ENCODE data around the gene ATG10. TPM values are rescaled to one million over a fixed set of nuclear protein-coding genes. Genes with fewer than 3 reads are reported as not detected.
A peak's percentile ranks its signal among the peaks of the same experiment; 100 is the strongest.
"Not testable (repeated sequence)": the region's sequence is repeated elsewhere in the genome, so short reads cannot be mapped to it uniquely, and the experiment has no call there.

ATG10 gene
- total RNA-seq (2014; rRNA removed; shearing (Covaris generic)): 26.8 and 34.5 TPM in 2 replicates

DNA sequence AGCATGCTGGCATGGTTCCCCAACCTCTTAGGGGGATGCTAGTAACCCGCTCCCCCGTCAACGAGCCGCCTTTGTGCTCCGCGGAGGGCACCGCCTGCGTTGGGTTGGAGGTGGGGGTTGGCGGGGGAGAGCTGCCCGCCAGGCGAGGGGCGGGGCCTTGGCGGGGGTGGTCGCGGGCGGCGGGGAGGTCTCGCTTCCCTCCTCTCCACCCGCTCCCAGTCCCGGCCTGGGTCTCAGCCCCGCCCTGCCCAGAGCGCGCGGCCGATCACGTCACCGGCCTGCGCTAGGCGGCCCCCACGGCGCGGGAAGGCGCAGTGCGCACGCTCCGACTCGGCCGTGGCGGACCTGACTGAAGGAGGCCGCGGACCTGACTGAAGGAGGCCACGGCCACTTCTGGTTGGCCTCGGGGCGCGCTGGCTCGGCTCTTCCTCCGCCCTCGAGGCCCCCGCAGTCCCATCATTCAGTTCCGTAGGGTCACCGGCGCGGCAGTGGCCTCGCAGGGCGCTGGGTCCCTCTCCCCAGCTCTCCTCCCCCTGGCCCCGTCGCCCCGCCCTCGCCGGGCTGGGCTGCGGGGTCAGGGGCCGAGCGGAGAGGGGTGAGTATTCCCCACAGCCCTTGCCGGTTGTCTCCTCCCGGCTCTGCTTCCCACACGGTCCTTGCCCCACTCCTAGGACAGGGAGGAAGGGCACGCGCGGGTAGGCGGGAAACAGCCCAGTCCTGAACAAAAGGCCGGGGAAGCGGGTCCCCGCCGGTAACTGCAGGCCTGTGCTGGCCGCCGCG is at the start of gene ATG10:
Gene ATG10, plus strand, starts transcription at position 312 of the 780 bp plus-strand sequence. CDS start 15,548 bp downstream, outside the sequence.
- DNase-seq: peak; percentile 99
- peaks cover 3% of the 10 kb centered on the region for H3K36me3 ChIP-seq (replicated peaks; ENCODE audit: control insufficient read depth, insufficient read depth, low read length)
- H3K4me3 ChIP-seq (ENCODE audit: insufficient read depth, low read depth, low read length): peak within 1 kb of the TSS; percentile 84
- no peaks in the 10 kb centered on the region for H3K27me3 ChIP-seq (ENCODE audit: control insufficient read depth, insufficient read depth, low read length)

DNA sequence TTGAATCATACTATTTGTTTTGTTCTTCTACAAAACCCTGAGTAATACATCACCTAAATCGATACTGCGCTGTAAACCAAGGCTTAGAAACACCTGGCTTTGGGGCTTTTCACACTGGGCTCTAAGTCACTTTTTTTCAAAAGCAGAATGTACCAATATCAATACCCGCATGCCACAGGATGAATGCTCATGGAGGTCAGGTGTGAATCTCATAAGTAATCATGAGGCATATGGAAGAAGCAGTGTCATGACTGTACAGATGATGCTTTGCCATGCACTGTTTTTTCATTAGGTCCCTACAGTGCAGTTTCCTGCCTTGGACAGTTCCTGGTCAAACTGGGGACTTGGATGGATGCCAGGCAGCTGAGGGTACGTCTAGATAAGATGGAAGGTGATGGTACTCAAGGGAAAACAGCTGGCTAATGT is 49.0 kb upstream of the ATG10 start:
- Histone ChIP-seq H3K4me3 (ENCODE audit: insufficient read depth, low read depth, low read length) (no peak overlapping the region), H3K27me3 (ENCODE audit: control insufficient read depth, insufficient read depth, low read length) (no peaks in the 10 kb centered on the region), H3K36me3 (replicated peaks; ENCODE audit: control insufficient read depth, insufficient read depth, low read length) (no peaks in the 10 kb centered on the region)
- DNase-seq: no peak

DNA sequence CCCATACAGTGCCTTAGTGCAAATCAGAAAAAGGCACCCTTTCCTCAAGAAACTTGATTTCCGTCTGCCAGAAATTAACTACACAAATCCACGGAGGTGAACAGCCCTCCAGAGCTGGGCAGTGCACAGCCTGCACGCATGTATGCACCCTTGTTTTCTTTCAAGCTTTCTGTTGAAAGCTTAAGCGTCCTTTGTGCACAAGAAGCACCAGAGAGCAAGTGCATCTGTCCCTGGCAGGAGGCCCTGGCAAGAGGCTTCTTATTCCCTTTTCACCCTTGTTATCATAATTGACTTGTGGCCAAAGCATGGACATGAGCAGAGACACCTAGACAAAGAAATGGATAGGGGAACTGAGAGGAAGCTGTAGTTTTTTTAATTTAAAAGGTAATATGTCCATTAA is 47.4 kb upstream of the ATG10 start:
- no peak for DNase-seq
- no peaks in the 10 kb centered on the region for H3K36me3 ChIP-seq (replicated peaks; ENCODE audit: control insufficient read depth, insufficient read depth, low read length)
- H3K4me3 ChIP-seq (ENCODE audit: insufficient read depth, low read depth, low read length): no peak overlapping the region
- H3K27me3 ChIP-seq (ENCODE audit: control insufficient read depth, insufficient read depth, low read length): no peaks in the 10 kb centered on the region

DNA sequence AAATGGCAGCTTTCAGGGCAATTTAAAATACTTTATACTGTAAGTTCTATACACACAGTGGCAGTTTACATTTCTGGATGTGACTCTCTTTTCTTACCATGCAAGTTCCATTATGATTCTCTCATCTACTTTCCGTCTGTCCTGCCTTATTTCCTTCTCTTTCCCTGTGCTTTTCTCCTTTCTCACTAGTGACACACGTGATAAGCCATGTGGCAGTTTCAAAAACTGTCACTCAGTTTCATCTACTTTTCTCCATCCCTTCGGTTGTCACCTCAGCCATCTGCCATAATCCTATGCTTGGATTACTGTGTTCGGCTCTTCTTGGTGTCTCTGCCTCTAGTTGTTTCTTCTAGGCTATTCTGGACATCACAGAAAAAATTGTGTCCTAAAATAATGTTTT is 46.8 kb upstream of the ATG10 start:
- no peak for DNase-seq
- Histone ChIP-seq H3K36me3 (replicated peaks; ENCODE audit: control insufficient read depth, insufficient read depth, low read length) (no peaks in the 10 kb centered on the region), H3K27me3 (ENCODE audit: control insufficient read depth, insufficient read depth, low read length) (no peaks in the 10 kb centered on the region), H3K4me3 (ENCODE audit: insufficient read depth, low read depth, low read length) (no peak overlapping the region)

DNA sequence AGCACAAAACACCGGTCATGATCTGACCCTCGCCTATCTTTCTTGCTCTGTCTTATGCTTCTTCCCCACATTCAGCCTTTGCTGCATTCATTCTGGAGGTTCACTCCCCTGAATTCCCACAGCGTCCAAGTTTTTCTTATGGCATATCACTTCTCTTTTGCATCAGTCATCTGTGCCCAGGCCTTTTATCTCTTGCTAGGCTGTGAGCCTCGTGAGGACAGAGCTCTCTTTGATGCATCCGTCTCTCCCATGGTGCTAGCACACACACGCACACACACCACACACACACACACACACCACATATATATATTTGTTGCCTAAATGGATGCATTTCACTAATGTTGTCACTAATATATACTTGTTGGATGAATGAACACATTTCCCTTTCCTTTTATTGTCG is 45.8 kb upstream of the ATG10 start:
- no peak for DNase-seq
- H3K27me3 ChIP-seq (ENCODE audit: control insufficient read depth, insufficient read depth, low read length): no peaks in the 10 kb centered on the region
- H3K4me3 ChIP-seq (ENCODE audit: insufficient read depth, low read depth, low read length): no peak overlapping the region
- no peaks in the 10 kb centered on the region for H3K36me3 ChIP-seq (replicated peaks; ENCODE audit: control insufficient read depth, insufficient read depth, low read length)

DNA sequence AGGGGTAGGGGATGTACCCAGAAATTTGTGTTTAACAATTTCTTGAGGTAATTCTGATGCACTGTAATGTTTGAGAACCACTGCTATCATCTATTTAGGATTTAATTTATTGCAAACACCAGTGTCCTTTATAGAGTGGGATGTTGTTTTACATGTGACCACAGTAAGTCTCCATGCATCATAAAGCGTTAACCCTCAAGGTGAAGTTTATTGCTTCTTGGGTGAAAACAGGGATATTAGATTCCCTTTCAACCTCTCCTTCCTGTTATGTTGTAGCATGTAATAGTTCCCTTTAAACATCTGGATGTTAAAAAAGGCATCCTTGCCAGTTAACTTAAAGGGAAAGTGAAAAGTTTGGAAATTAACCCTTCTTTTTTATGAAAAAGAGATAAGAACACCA is 35.8 kb upstream of the ATG10 start:
- no peak for DNase-seq
- H3K27me3 ChIP-seq (ENCODE audit: control insufficient read depth, insufficient read depth, low read length): no peaks in the 10 kb centered on the region
- no peaks in the 10 kb centered on the region for H3K36me3 ChIP-seq (replicated peaks; ENCODE audit: control insufficient read depth, insufficient read depth, low read length)
- H3K4me3 ChIP-seq (ENCODE audit: insufficient read depth, low read depth, low read length): no peak overlapping the region

DNA sequence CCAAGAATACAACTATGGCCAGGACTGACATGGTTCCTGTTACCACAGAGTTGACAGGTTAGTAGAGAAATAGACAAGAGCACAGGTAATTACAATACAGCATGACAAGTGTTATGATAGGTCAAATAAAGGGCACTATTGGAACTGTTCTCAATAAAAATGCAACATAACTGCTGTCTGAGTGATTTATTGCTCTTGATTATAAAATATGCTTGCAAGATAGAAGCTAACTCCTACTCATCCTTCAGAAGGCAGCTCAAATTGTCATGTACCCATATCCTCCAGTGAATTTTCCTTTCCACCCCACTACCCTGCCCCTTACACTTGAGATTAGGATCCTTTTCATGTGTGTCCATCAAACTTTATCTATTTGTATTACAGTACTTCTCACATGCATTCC is 35.1 kb upstream of the ATG10 start:
- H3K36me3 ChIP-seq (replicated peaks; ENCODE audit: control insufficient read depth, insufficient read depth, low read length): no peaks in the 10 kb centered on the region
- H3K27me3 ChIP-seq (ENCODE audit: control insufficient read depth, insufficient read depth, low read length): no peaks in the 10 kb centered on the region
- DNase-seq: no peak
- H3K4me3 ChIP-seq (ENCODE audit: insufficient read depth, low read depth, low read length): no peak overlapping the region

DNA sequence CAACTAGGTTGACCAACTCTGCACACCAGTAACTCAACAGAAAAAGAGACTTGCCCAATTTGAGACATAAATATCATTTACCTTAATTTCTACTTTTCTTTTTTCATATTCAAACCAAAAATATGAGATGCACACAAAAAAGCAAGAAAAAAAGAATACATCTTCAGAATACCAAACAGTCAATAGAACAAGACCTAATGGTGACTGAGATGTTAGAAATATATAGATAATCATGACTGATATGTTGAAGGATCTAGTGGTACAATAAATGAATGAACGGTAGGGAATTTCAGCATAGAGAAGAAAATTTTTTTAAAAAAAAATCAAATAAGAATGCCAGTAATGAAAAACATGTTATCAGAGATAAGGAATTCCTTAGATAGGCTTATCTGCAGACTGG is 29.1 kb upstream of the ATG10 start:
- DNase-seq: no peak
- no peak overlapping the region for H3K4me3 ChIP-seq (ENCODE audit: insufficient read depth, low read depth, low read length)
- H3K27me3 ChIP-seq (ENCODE audit: control insufficient read depth, insufficient read depth, low read length): no peaks in the 10 kb centered on the region
- H3K36me3 ChIP-seq (replicated peaks; ENCODE audit: control insufficient read depth, insufficient read depth, low read length): no peaks in the 10 kb centered on the region

DNA sequence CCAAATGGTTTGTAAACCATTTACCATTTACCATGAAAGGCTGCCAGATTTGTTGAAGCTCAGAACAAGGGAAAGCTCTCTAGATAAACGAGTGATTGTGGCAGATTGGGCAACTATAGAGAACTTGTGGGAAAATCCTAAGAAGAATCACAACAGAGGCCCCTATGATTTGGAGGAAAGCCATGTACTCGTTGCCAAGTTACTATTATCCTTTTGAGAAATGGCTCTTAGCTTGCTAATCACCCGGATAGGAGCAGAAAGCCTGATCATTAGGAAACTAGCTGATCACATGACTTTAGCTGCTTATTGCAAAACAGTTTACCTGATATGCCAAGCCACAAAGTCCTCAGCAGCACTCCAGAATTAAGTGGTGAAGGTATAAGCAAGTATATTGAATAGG is 23.5 kb upstream of the ATG10 start:
- H3K36me3 ChIP-seq (replicated peaks; ENCODE audit: control insufficient read depth, insufficient read depth, low read length): no peaks in the 10 kb centered on the region
- no peak overlapping the region for H3K4me3 ChIP-seq (ENCODE audit: insufficient read depth, low read depth, low read length)
- H3K27me3 ChIP-seq (ENCODE audit: control insufficient read depth, insufficient read depth, low read length): no peaks in the 10 kb centered on the region
- DNase-seq: no peak

DNA sequence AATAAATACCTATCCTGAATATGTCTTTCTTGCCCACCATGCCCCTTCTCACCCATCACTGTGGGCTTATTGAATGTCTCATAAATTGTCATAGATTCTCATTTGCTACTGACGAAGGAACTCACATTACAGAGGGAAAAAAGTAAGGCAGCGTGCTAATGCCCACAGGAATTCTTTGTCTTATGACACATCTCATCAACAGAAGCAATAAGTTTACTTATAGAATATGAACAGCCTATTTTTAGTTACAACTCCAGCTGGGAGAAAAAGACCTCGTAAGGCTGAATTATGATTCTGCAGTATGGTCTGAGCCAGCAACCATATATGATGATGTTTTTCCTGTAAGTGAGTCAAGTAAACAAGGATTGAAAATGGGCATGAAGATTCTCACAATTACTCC is 22.4 kb upstream of the ATG10 start:
- no peaks in the 10 kb centered on the region for H3K27me3 ChIP-seq (ENCODE audit: control insufficient read depth, insufficient read depth, low read length)
- no peaks in the 10 kb centered on the region for H3K36me3 ChIP-seq (replicated peaks; ENCODE audit: control insufficient read depth, insufficient read depth, low read length)
- DNase-seq: no peak
- H3K4me3 ChIP-seq (ENCODE audit: insufficient read depth, low read depth, low read length): no peak overlapping the region

DNA sequence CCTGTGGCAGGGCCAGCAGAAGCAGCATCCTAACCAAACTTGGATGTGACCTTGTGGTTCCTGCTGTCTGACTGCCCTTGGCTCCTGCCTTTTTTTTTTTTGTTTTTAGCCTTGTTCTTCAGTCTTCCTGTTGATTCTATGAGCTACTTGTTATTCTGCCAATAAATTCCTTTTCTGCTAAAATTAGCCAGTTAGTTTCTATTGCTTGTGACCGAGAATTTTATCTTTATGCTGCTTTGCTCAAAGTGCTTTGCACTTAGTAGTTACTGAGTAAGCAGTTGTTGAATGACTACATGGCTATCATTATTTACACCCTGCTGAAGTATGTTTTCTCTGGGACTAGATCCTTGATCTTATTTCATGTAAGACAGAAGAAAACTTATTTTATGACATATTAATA is 20.8 kb upstream of the ATG10 start:
- Histone ChIP-seq H3K4me3 (ENCODE audit: insufficient read depth, low read depth, low read length) (no peak overlapping the region), H3K27me3 (ENCODE audit: control insufficient read depth, insufficient read depth, low read length) (no peaks in the 10 kb centered on the region), H3K36me3 (replicated peaks; ENCODE audit: control insufficient read depth, insufficient read depth, low read length) (no peaks in the 10 kb centered on the region)
- no peak for DNase-seq

DNA sequence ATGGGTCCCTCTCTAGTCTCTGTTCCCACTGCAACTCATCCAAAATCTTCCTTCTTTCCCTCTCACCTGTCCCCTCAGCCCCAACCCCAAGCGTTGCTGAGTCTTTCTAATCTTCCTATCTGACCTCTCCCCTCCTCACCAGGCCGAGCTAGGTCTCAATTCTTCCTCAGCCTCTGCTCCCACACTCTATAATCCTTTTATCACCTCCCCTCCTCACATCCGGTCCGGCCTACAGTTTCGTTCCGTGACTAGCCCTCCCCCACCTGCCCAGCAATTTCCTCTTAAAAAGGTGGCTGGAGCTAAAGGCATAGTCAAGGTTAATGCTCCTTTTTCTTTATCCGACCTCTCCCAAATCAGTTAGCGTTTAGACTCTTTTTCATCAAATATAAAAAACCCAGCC is 17.0 kb upstream of the ATG10 start:
- not testable (repeated sequence) for H3K27me3 ChIP-seq (ENCODE audit: control insufficient read depth, insufficient read depth, low read length); DNase-seq; H3K4me3 ChIP-seq (ENCODE audit: insufficient read depth, low read depth, low read length); H3K36me3 ChIP-seq (replicated peaks; ENCODE audit: control insufficient read depth, insufficient read depth, low read length)

DNA sequence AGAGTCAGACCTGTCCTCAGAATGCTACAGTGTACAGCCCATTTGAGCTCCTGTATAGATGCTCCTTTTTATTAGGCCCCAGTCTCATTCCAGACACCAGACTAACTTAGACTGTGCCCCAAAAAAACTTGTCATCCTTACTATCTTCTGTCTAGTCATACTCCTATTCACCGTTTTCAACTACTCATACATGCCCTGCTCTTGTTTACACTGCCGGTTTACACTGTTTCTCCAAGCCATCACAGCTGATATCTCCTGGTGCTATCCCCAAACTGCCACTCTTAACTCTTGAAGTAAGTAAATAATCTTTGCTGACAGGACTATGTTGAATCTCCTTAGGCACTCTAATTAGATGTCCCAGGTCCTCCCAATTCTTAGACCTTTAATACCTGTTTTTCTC is 13.7 kb upstream of the ATG10 start:
- DNase-seq; H3K36me3 ChIP-seq (replicated peaks; ENCODE audit: control insufficient read depth, insufficient read depth, low read length); H3K27me3 ChIP-seq (ENCODE audit: control insufficient read depth, insufficient read depth, low read length); H3K4me3 ChIP-seq (ENCODE audit: insufficient read depth, low read depth, low read length): not testable (repeated sequence)

DNA sequence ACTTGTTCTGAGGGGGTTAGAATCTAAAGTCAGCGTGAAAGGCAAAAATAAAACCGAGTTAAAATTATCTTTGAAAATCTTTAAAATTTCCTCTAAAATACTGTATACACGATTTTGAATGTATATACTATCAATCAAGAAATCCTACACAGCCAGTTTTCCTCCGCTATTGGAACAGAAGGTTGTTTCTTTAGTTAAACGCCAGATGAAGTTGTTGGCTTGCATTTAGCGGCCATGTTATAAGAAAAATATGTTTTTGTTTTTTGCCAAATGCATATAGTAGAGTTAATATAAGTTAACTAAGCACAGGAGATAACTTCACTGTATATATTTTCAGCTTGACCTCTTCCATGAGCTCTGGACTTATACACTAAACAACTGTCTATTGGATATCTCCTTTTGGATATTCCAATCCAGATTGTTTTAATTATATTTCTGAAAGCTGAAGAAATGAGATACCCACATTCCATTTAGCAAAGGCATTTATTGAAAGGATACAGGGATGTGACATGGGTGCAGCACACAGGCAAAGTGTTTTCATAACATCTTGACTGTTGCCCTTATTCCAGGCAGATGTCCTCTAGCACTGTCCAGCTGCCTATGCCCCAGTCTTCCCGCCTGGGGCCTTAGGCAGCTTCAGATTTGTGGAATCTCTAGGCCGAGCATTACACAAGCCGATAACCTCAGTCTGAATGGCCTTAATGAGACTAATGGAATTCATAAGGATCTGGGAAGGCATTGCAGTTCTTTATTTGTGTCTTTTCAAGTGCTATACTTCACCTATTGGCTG is 10.0 kb upstream of the ATG10 start:
- H3K27me3 ChIP-seq (ENCODE audit: control insufficient read depth, insufficient read depth, low read length): no peaks in the 10 kb centered on the region
- H3K36me3 ChIP-seq (replicated peaks; ENCODE audit: control insufficient read depth, insufficient read depth, low read length): no peaks in the 10 kb centered on the region
- no peak for DNase-seq
- H3K4me3 ChIP-seq (ENCODE audit: insufficient read depth, low read depth, low read length): no peak overlapping the region

DNA sequence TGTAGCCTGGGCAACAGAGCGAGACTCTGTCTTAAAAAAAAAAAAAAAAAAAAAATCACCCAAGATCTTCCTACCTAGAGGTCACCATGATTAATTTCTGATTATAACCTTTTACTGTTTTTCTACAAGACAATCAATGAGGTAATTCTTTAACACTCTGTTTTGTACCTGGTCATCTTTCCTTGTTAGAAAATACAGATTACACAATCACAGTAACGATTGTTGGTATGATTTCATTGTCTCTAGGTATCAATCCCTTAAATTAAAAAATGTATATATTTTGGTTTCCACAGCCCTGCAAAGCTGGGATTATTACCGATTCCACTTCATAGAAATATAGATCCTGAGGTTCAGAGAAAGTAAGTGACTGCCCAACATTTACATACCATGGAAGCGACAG is 8.3 kb upstream of the ATG10 start:
- DNase-seq: no peak
- H3K36me3 ChIP-seq (replicated peaks; ENCODE audit: control insufficient read depth, insufficient read depth, low read length): no peaks in the 10 kb centered on the region
- H3K4me3 ChIP-seq (ENCODE audit: insufficient read depth, low read depth, low read length): no peak overlapping the region
- no peaks in the 10 kb centered on the region for H3K27me3 ChIP-seq (ENCODE audit: control insufficient read depth, insufficient read depth, low read length)
